GM18519 (cell line): Measurements from ENCODE around the gene ALPG.
"Not testable (repeated sequence)": the region's sequence is repeated elsewhere in the genome, so short reads cannot be mapped to it uniquely, and the experiment has no call there.

ENCODE experiments used
- ATAC-seq: cut with Tn5 transposase; IDR thresholded peaks from one replicate; pipeline ENCODE4 v1.9.1; 2021; ENCODE audit warnings: mild to moderate bottlenecking, moderate library complexity; ENCODE audit not compliant: unreplicated experiment, low FRiP score

The ALPG gene

GRCh38 chr2:232438951-232439757 lies 32.5 kb downstream of the ALPG start:
- ATAC-seq = no peak

GRCh38 chr2:232439758-232440135 lies 33.1 kb downstream of the ALPG start:
- ATAC-seq = no peak

DNA sequence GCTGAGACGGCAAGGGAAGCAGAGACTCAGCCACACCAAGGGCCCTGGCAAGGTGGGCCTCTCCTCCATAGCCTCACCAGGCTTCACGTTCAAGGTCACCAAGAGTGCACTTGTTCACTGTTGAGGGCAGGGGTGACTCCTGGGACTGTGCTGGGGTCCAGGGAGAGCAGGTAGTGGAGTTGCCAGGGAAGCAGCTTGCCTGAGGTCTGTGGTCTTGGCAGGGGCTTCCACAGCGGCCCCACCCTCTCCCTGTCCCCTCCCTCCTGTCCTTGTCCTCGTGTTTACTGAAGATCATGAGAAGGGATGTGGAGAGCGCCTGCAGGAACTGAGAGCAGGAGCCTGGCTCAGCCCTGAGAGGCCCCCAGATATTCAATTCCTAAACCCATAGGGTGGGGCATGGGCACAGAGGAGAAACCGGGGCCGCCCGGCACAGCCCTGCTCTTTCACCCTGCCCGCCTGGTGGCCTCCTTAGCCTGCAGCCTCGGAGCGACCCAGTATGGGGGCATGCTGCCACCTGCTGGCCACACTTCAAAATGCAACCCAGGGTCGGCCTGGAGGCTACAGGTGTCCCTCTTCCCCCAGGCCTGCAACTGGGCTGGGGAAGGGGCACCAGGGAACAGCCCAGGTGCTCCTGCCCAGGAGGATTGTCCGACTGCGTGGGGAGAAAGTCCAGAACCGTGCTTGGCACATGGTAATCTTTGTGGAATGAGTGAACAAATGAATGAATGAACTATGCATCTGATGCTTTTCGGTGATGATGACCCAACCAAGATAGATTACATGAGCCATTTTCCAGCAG lies 33.8 kb downstream of the ALPG start:
- not testable (repeated sequence) for ATAC-seq

DNA sequence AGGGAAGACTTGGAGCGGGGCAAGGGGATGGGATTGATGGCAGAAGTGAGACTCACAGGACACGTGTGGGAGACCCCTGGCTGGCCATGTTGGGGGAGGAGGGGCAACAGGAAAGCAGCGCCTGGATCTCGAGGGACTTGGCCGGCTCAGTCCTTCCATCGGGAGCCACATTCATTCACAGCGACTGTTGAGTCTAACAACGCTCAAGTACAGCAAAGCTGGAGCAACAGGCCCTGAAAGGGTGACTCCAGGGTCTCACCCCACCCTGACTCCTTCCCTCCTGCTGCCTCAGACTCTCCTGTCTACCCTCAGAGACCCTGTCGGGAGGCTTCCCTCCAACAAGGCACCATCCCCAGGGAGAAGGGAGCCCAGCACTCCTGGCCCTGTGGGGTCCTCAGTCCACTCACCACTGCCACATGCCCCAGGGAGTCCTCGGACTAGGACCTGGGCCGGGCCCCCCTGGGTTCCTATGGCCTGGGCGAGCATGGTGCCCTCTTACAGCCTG lies 34.6 kb downstream of the ALPG start:
- no peak for ATAC-seq

GRCh38 chr2:232441922-232442321 lies 35.3 kb downstream of the ALPG start:
- not testable (repeated sequence) for ATAC-seq

GRCh38 chr2:232442431-232442830 lies 35.8 kb downstream of the ALPG start:
- ATAC-seq = not testable (repeated sequence)

DNA sequence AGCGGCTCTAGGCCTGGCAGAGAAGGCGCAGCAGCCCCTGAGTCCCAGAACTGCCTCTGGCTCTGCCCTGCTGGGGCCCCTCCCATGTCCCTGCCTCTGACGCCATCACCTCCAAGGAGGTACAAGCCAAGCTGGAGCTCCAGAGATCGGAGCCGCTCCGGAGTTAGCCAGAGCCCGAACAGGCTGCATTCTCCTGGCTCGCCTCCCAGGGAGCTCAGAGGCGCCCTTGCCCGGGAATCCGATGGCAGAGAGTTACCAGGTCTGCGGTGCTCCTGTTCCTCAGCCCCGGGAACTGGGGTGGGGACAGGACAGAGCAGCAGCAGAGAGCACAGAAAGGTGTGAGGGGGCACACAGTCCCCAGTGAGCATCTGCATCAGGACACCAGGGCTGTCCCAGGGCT lies 36.4 kb downstream of the ALPG start:
- not testable (repeated sequence) for ATAC-seq

GRCh38 chr2:232443669-232444408 lies 37.2 kb downstream of the ALPG start:
- ATAC-seq = not testable (repeated sequence)

DNA sequence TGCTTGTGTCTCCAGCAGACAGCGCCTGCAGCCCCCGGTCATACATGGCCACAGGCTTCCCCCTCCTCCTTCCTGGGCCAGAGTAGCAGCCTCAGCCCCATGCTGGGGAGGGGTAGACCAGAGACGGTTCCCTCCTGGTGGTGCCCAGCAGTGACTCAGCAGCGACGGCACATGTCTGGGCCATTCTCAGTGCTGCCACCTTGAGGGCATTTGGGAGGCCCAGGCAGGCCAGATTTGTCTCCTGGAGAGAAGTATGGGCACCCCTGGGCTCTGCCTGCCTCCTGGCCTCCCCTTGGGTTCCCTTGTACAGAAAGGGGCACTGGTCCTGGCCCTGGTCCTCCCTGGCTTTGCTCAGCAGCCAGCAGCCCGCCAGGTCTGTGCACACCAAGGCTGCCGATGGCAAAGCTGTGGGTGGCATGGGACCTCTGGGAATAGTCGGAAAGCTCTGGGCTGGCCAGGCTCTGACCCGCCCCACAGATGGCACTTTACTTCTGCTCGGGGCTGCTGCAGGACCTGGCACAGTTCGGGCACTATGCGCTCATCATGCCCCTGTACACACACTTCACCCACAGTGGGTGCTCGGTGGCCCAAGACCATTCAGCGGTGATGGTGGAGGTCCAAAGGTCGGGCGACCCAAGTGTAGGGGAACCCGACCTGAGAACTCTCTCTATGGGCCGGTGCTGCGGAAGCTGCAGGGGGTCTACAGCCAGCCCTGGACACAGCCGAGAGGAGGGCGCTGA lies 37.9 kb downstream of the ALPG start:
- no peak for ATAC-seq

DNA sequence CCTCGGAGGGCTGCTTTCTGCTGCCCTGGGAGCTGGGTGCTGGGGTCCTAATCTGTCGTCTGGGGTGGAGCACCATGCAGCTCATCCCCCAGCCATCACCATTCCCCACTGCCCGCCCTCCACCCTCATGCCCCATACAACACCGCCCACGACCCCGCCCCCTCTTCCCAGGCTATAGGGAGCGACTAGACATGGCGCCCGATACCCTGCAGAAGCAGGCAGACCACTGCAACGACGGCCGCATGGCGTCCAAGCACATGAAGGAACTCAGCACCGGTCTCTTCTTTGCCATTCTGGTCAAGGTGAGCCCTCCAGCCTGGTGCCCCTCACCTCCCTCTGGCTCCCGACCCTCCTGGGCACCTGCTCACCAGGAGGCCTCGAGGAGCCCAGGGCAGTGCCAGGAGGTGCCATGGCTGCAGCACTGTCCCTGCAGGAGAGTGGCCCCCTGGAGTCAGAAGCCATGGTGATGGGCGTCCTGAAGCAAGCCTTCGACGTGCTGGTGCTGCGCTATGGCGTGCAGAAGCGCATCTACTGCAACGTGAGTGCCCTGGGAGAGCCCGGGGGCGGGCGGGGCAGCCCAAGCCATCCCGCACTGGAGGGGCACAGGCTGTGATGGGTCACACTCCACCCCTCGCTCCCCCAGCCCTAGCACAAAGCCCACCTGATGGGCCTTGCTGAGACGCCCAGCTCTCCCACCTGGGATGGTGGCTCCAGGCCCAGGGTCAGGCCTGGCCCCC lies 38.7 kb downstream of the ALPG start:
- not testable (repeated sequence) for ATAC-seq

DNA sequence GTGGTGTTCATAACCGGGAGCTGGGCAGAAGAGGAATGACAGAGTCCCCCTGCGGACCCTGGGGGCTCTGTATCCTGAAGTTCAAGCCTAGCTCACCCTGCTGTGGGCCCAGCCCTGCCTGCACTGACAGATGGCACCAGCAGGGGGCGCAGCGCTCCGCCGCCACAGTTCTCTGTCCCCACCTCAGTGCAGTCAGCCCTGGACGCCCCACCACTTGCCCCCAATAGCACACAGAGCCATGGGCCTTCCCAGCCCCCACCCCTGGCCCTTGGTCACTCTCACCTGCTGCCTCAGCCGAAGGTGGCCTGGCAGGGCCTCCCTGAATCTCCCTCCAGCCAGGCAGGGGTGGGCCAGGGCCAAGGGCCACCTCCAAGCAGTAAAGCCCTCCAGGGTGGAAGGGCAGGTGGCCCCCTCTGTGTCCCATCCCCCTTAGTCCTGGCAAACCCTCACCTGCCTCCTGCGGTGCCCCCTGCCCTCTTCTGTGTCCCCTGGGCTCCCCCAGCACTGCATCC lies 39.7 kb downstream of the ALPG start:
- ATAC-seq = not testable (repeated sequence)

DNA sequence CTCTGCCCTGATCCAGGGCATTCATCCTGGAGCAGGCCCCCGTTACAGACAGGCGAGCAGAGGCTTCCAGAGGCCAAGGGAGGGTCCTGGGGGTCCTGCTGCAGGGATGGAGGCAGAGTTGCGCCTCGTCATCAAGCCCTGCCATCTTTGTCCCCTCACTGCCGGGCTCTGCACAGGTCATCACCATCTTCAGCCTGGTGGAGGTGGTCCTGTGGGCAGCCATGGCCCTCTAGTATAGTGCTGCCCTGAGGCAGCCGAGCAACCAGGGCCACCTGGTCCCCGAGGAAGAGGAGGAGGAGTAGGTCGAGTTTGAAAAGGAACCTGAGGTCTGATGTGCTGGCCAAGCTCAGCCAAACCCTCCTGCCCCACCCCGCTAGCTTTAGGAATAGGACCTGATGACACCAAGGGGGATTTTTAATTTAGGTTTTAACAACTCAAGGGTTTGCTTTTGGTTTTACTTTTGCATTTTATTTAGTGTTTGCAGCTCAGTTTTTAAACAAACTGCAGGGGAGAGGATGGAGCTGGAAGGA lies 40.5 kb downstream of the ALPG start:
- ATAC-seq = no peak

DNA sequence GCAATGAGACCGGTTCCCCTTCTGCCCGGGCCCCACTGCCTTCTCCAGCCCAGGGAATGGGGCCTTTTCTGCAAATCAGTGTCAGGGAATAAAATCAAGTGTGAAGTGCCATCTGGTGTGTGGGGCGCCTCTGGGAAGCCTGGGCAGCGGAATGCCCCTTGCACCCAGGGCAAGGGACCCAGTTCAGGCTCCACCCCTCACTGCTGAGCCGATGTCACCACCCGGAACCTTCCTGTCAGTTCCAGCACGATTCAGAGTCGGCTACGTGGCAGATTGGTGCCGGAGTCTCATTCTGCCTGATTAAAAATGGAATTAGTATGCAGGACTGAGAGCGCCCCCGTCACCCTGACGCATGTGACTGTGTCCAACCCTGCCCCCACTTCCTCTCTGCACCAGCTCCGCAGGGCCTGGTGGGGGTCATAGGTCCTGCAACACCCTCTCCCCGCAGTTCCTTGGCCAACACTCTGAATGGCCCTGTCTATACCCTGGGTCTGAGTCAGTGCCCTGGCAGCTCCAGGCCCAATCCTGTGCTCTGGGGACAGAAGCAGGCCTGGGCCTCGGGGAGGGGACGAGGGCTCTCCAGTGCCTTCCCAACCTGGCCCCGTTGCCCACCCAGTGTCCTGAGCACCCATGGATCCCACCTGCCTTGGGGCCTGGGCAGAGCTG lies 41.1 kb downstream of the ALPG start:
- no peak for ATAC-seq

DNA sequence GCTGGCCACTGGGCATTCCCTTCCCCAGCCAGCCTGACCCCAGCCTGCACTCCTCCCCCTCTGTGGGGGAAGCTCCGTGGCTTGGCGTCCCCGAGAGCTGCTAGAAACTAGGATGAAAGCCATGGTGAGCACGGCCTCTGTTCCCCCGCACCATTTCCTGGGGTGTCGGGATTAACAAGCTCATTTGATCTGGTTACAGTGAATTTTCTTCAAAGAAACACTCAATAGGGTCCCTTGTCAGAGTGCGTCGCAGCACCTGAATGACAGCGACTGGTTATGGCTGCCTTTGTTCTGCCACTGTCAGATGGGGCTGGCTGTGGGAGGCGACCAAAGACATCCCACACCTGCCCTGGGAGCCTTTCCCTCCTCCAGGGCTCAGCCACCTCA lies 41.7 kb downstream of the ALPG start:
- no peak for ATAC-seq

- no peak for ATAC-seq
These were observed 43.3 kb downstream of the ALPG start for GRCh38 chr2:232449964-232450363.

- not testable (repeated sequence) for ATAC-seq
These were observed 45.0 kb downstream of the ALPG start for GRCh38 chr2:232451645-232452044.

- no peak for ATAC-seq
These were observed 48.0 kb downstream of the ALPG start for GRCh38 chr2:232454630-232455029.

- ATAC-seq = no peak
These were observed 49.0 kb downstream of the ALPG start, which contains the start of gene ALPI for GRCh38 chr2:232455426-232456255. Gene ALPI, plus strand, starts transcription at chr2:232456153. Its CDS starts 47 bp downstream, at chr2:232456200.
